HepG2 (cell line): ENCODE data around the gene CD7. TPM values are rescaled to one million over a fixed set of nuclear protein-coding genes. Genes with fewer than 3 reads are reported as not detected.
A peak's percentile ranks its signal among the peaks of the same experiment; 100 is the strongest.

Source experiments
- ATAC-seq: fragments of 200-7000 bp; cut with Tn5 transposase; 3 replicates; pipeline ENCODE4 v1.9.1; 2020; ENCODE audit warnings: mild to moderate bottlenecking, moderate library complexity
- BruUV-seq: library from RNA; stranded (reverse); fragments of 400-500 nt; replicated peaks from 2 replicates; lab custom pipeline; 2021; lab: Mats Ljungman, UMichigan
- CTCF ChIA-PET: fragments of 300-600 bp; formaldehyde crosslinking; extraction: SDS; loops from one replicate; lab custom pipeline; 2021; ENCODE audit warnings: low total read pairs, inconsistent platforms, low intra/inter-chr PET ratio; lab: Yijun Ruan, JAX
- POLR2A ChIA-PET: fragments of 350-600 bp; sonication (Branson Sonifier 250); formaldehyde crosslinking; loops from one replicate; lab custom pipeline; 2020; ENCODE audit warnings: antibody characterized with exemption, inconsistent platforms; lab: Yijun Ruan, JAX
- DNase-seq: peaks from one replicate; pipeline ENCODE4 v3.0.0-alpha.2; 2015; ENCODE audit warnings: low spot score
- FAIRE-seq: peaks from 3 replicates; lab custom pipeline; 2011; peaks lifted over from hg19 to GRCh38; lab: Jason Lieb, UNC
- H2AFZ ChIP-seq: one replicate; pipeline ENCODE4 v1.6.1; 2011; ENCODE audit warnings: low read length, inconsistent platforms
- H3K27ac ChIP-seq: fragments of 300-600 bp; 3 replicates; pipeline ENCODE4 v1.8.0; 2011; ENCODE audit warnings: mixed run types, mild to moderate bottlenecking, mixed read lengths, low read length, inconsistent platforms; ENCODE audit not compliant: insufficient read depth; ENCODE audit errors: extremely low read length
- H3K27me3 ChIP-seq, 2 experiments: fragments of 200-600 bp in 1 of 2; 2 replicates in 1 of 2; 3 replicates in 1 of 2; pipeline versions ENCODE4 v1.6.0 to v1.8.0; 2011; ENCODE audit warnings: low read length in 2 of 2, mild to moderate bottlenecking in 2 of 2, moderate library complexity in 2 of 2, inconsistent platforms in 1 of 2; ENCODE audit not compliant: insufficient read depth in 2 of 2, control insufficient read depth in 1 of 2
- H3K36me3 ChIP-seq, 2 experiments: fragments of 200-600 bp in 1 of 2; replicated peaks in 1 of 2; 2 replicates in 1 of 2; 3 replicates in 1 of 2; pipeline versions ENCODE4 v1.5.1 to v1.8.0; 2011; ENCODE audit warnings: low read length in 2 of 2, inconsistent platforms in 1 of 2; ENCODE audit not compliant: insufficient read depth in 2 of 2, control insufficient read depth in 1 of 2
- H3K4me1 ChIP-seq: 2 replicates; pipeline ENCODE4 v1.5.1; 2012; ENCODE audit warnings: low read length, inconsistent platforms; ENCODE audit not compliant: insufficient read depth
- H3K4me2 ChIP-seq: 2 replicates; pipeline ENCODE4 v1.6.0; 2011; ENCODE audit warnings: low read depth, low read length, inconsistent platforms
- H3K4me3 ChIP-seq, 3 experiments: fragments of 200-600 bp in 1 of 3; sonication (generic), shearing (Covaris generic) in 1 of 3; replicated peaks in 1 of 3; 2 replicates each; pipeline ENCODE4 v1.5.1; 2011 to 2016; ENCODE audit warnings: low read length in 3 of 3, inconsistent platforms in 2 of 3, low read depth in 2 of 3, mild to moderate bottlenecking in 2 of 3, control low read depth in 1 of 3, mixed read lengths in 1 of 3; ENCODE audit not compliant: insufficient read depth in 1 of 3
- H3K79me2 ChIP-seq: one replicate; pipeline ENCODE4 v1.6.1; 2011; ENCODE audit warnings: low read length, inconsistent platforms; ENCODE audit not compliant: insufficient read depth
- H3K9ac ChIP-seq: 2 replicates; pipeline ENCODE4 v1.6.0; 2011; ENCODE audit warnings: mild to moderate bottlenecking, low read depth, low read length, inconsistent platforms; ENCODE audit not compliant: insufficient read depth
- H3K9me3 ChIP-seq: 2 replicates; pipeline ENCODE4 v1.5.1; 2012; ENCODE audit warnings: mild to moderate bottlenecking, low read length
- H4K20me1 ChIP-seq: 2 replicates; pipeline ENCODE4 v1.6.0; 2011; ENCODE audit warnings: inconsistent platforms, mild to moderate bottlenecking, low read length, moderate library complexity; ENCODE audit not compliant: insufficient read depth
- MED8 ChIP-seq: sonication (generic); formaldehyde crosslinking; IDR thresholded peaks from 2 replicates; pipeline ENCODE4 v1.8.1; 2023; ENCODE audit warnings: mild to moderate bottlenecking, missing genetic modification reagents; ENCODE audit not compliant: insufficient replicate concordance
- POLR2AphosphoS5 ChIP-seq: IDR thresholded peaks from 2 replicates; pipeline ENCODE4 v1.6.1; 2012; ENCODE audit warnings: low read depth, low read length
- SNAPC2 ChIP-seq: sonication (generic); formaldehyde crosslinking; IDR thresholded peaks from 2 replicates; pipeline ENCODE4 v1.8.1; 2022; ENCODE audit warnings: mild to moderate bottlenecking, missing genetic modification reagents
- SP5 ChIP-seq: IDR thresholded peaks from 2 replicates; pipeline ENCODE4 v1.6.1; 2016; ENCODE audit warnings: low read depth, borderline replicate concordance
- ZNF337 ChIP-seq: sonication (generic); formaldehyde crosslinking; IDR thresholded peaks from 2 replicates; pipeline ENCODE4 v1.5.1; 2020; ENCODE audit warnings: missing genetic modification reagents, low read depth, mild to moderate bottlenecking, borderline replicate concordance
- ZNF33B ChIP-seq: sonication (generic); formaldehyde crosslinking; IDR thresholded peaks from 2 replicates; pipeline ENCODE4 v1.5.1; 2020; ENCODE audit warnings: mild to moderate bottlenecking, missing genetic modification reagents
- ZNF510 ChIP-seq: sonication (generic); formaldehyde crosslinking; IDR thresholded peaks from 2 replicates; pipeline ENCODE4 v1.4.0; 2020; ENCODE audit warnings: low read depth, mild to moderate bottlenecking, missing genetic modification reagents
- ZNF530 ChIP-seq: sonication (generic); formaldehyde crosslinking; IDR thresholded peaks from 2 replicates; pipeline ENCODE4 v1.5.0; 2020; ENCODE audit warnings: low read depth, mild to moderate bottlenecking, missing genetic modification reagents
- ZNF737 ChIP-seq: sonication (generic); formaldehyde crosslinking; IDR thresholded peaks from 2 replicates; pipeline ENCODE4 v1.5.0; 2020; ENCODE audit warnings: missing genetic modification reagents, mild to moderate bottlenecking, borderline replicate concordance
- ZNF816 ChIP-seq: sonication (generic); formaldehyde crosslinking; IDR thresholded peaks from 2 replicates; pipeline ENCODE4 v1.8.0; 2022; ENCODE audit warnings: missing genetic modification reagents, mild to moderate bottlenecking, borderline replicate concordance
- WGBS: methylation state at CpG from one replicate; pipeline ENCODE4 v1.1.6; 2017; ENCODE audit warnings: low lambda C conversion rate; 5-methylcytosine and 5-hydroxymethylcytosine counted together
- in situ Hi-C: cut with HindIII; loops from 2 replicates; pipeline ENCODE4 v1.10.0; 2017; ENCODE audit warnings: low pct_unique_long_range_greater_than_20kb; ENCODE audit not compliant: extremely low pct_ligation_motif_present
- intact Hi-C: fragments of 100-400 bp; cut with micrococcal nuclease; formaldehyde crosslinking; loops from one replicate; pipeline ENCODE4 v1.10.0; 2022; ENCODE audit not compliant: unreplicated experiment
- polyA plus RNA-seq, 8 experiments: library from polyadenylated mRNA; depleted of rRNA in 3 of 8; stranded (reverse) in 7 of 8; unstranded in 1 of 8; fragments of >200 nt; fragmentation: Illumina TruSeq in 4 of 8; extraction: Trizol in 4 of 8; gene quantifications; 2 replicates each; pipeline versions ENCODE4 v1.2.1 to v1.2.3, GENCODE V29; 2011 to 2016; ENCODE audit warnings: low read depth in 4 of 8, missing spikeins in 1 of 8, mixed read lengths in 1 of 8; ENCODE audit not compliant: insufficient read depth in 1 of 8
- total RNA-seq, 5 experiments: library from RNA; depleted of rRNA; stranded (reverse); fragments of >200 nt; fragmentation: Illumina TruSeq; extraction: Trizol; gene quantifications; 2 replicates each; pipeline ENCODE4 v1.2.3, GENCODE V29; 2016; ENCODE audit warnings: low read depth in 1 of 5
- TF ChIP-seq, protein P1 (sequence below): IDR thresholded peaks from 2 replicates; pipeline ENCODE4 v1.6.1; 2012; ENCODE audit warnings: low read length, improper control_type of control experiment
- TF ChIP-seq, protein P2 (sequence below): sonication (generic); formaldehyde crosslinking; IDR thresholded peaks from 2 replicates; pipeline ENCODE4 v1.4.0; 2020; ENCODE audit warnings: mild to moderate bottlenecking, low read depth, missing genetic modification reagents
- TF ChIP-seq, protein P3 (sequence below): sonication (generic); formaldehyde crosslinking; IDR thresholded peaks from 2 replicates; pipeline ENCODE4 v1.4.0; 2020; ENCODE audit warnings: missing genetic modification reagents

The CD7 gene
- total and polyA plus RNA-seq, 2 of the 13 experiments (the other 11 are each of a cell fraction or from before 2014, with no cell fraction given): 67.6 to 76.4 TPM

DNA sequence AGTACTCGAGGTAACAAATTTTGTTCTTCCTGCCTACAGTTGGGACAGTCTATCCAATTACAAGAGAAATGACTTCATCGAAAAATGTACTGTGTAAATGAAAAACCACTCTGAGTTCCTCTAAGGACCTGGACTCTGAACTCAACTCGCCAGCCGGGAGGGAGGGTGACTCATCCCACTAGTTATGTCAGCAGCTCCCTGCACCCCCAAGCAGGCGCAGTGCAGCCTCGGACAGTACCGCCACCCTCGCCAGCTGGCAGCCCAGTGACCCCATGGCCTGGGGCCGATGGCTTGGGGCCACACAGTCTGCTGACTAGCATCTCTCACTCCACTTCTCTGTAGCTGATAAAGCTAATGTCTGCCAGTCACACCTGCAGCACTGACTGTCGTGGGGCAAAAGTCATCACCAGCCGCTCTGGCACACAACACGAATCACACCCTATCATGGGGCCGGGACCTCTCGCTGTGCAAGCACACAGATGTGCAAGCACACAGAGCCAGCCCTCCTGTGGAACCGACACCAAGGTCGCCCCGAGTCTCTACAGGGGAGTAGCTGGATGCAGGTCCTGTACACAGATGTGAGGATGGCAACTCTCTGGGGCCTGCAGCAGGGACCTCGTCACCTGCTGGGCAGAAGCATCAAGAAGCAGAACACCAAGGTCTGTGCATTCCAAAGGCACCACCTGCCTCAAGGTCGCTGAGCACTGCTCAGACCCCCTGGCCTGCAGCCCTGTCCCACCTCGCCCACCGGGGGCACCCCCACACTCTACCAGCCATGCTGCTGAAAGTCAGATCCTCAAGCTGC lies 49.6 kb downstream of the CD7 start:
- in situ Hi-C loops: no loop called here
- peak overlapping the region; percentile 12 to 65 (median 48); a peak in 5 of 6 replicates for H3K4me3 ChIP-seq
- 9% methylated on average over 11 of the region's 21 CpGs for WGBS
- peak; percentile 99 for DNase-seq
- BruUV-seq: TSS peak; percentile 74
- H3K79me2 ChIP-seq: peaks cover 90% of the 10 kb centered on the region
- H3K9ac ChIP-seq: peak overlapping the region; percentile 68
- H3K4me1 ChIP-seq: peaks cover 70% of the 10 kb centered on the region
- no peaks in the 10 kb centered on the region; a peak in 1 of 5 replicates for H3K27me3 ChIP-seq
- ChIA-PET CTCF (interaction anchor here (1.1 kb wide), 1 partner anchor 32 kb away, joined by 3 read pairs; no protein-coding TSS in a partner anchor), POLR2A (interaction anchor here (0.6 to 10.6 kb wide), 22 partner anchors 14 to 275 kb away, joined by 3 to 119 read pairs (median 5); partner anchors contain the start of genes CD7 and SLC16A3)
- no peaks in the 10 kb centered on the region for H3K9me3 ChIP-seq
- no peak overlapping the region for H2AFZ ChIP-seq
- intact Hi-C loops: loop anchor here (1.0 to 2.0 kb wide), 2 partner anchors 25 to 50 kb away; partner anchors contain the start of gene CD7
- peak overlapping the region; percentile 90 for H3K27ac ChIP-seq
- peak; percentile 88 for ATAC-seq
- H3K36me3 ChIP-seq: peaks cover 27 to 57% of the 10 kb centered on the region in 2 experiments
- H4K20me1 ChIP-seq: peaks cover 82% of the 10 kb centered on the region
- FAIRE-seq: peak; percentile 98
- H3K4me2 ChIP-seq: peak overlapping the region; percentile 81
- no peak for TF ChIP-seq ZNF33B (CRISPR knock-in tag)
- TF ChIP-seq SP5 (CRISPR knock-in tag): peak; percentile 79
- TF ChIP-seq, protein P1, sequence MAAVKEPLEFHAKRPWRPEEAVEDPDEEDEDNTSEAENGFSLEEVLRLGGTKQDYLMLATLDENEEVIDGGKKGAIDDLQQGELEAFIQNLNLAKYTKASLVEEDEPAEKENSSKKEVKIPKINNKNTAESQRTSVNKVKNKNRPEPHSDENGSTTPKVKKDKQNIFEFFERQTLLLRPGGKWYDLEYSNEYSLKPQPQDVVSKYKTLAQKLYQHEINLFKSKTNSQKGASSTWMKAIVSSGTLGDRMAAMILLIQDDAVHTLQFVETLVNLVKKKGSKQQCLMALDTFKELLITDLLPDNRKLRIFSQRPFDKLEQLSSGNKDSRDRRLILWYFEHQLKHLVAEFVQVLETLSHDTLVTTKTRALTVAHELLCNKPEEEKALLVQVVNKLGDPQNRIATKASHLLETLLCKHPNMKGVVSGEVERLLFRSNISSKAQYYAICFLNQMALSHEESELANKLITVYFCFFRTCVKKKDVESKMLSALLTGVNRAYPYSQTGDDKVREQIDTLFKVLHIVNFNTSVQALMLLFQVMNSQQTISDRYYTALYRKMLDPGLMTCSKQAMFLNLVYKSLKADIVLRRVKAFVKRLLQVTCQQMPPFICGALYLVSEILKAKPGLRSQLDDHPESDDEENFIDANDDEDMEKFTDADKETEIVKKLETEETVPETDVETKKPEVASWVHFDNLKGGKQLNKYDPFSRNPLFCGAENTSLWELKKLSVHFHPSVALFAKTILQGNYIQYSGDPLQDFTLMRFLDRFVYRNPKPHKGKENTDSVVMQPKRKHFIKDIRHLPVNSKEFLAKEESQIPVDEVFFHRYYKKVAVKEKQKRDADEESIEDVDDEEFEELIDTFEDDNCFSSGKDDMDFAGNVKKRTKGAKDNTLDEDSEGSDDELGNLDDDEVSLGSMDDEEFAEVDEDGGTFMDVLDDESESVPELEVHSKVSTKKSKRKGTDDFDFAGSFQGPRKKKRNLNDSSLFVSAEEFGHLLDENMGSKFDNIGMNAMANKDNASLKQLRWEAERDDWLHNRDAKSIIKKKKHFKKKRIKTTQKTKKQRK: no peak
- TF ChIP-seq ZNF337: no peak
- peak; percentile 89 for TF ChIP-seq ZNF816 (CRISPR knock-in tag)
- TF ChIP-seq ZNF737 (CRISPR knock-in tag): no peak
- TF ChIP-seq, protein P2, sequence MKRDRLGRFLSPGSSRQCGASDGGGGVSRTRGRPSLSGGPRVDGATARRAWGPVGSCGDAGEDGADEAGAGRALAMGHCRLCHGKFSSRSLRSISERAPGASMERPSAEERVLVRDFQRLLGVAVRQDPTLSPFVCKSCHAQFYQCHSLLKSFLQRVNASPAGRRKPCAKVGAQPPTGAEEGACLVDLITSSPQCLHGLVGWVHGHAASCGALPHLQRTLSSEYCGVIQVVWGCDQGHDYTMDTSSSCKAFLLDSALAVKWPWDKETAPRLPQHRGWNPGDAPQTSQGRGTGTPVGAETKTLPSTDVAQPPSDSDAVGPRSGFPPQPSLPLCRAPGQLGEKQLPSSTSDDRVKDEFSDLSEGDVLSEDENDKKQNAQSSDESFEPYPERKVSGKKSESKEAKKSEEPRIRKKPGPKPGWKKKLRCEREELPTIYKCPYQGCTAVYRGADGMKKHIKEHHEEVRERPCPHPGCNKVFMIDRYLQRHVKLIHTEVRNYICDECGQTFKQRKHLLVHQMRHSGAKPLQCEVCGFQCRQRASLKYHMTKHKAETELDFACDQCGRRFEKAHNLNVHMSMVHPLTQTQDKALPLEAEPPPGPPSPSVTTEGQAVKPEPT: no peak
- no peak for TF ChIP-seq ZNF510 (CRISPR knock-in tag)
- TF ChIP-seq ZNF530 (CRISPR knock-in tag): no peak
- TF ChIP-seq, protein P3, sequence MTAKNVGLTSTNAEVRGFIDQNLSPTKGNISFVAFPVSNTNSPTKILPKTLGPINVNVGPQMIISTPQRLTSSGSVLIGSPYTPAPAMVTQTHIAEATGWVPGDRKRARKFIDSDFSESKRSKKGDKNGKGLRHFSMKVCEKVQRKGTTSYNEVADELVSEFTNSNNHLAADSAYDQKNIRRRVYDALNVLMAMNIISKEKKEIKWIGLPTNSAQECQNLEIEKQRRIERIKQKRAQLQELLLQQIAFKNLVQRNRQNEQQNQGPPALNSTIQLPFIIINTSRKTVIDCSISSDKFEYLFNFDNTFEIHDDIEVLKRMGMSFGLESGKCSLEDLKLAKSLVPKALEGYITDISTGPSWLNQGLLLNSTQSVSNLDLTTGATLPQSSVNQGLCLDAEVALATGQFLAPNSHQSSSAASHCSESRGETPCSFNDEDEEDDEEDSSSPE (CRISPR knock-in tag): peak; percentile 71
- TF ChIP-seq SNAPC2 (CRISPR knock-in tag): peak; percentile 88; the same call in 1 of the 2 replicates
- peak; percentile 83 for TF ChIP-seq MED8 (CRISPR knock-in tag)
- TF ChIP-seq POLR2AphosphoS5: no peak; the same call in 1 of the 2 replicates
